DMS153 treated with DMSO at 0.1 percent for 48 hours (cell line): ENCODE measurements around the gene POLA1.

Experiments used
- DNase-seq: peaks from one replicate; lab custom pipeline; 2025; ENCODE audit not compliant: unreplicated experiment; lab: John Stamatoyannopoulos, UW

The POLA1 gene

GRCh38 chrX:24963823-24964222 lies 270.1 kb downstream of the POLA1 start:
- no peak for DNase-seq

- DNase-seq = no peak
These were observed 271.7 kb downstream of the POLA1 start for GRCh38 chrX:24965372-24965771.

- no peak for DNase-seq
These were observed 276.1 kb downstream of the POLA1 start for GRCh38 chrX:24969812-24970211.

GRCh38 chrX:24979081-24979480 lies 285.4 kb downstream of the POLA1 start:
- no peak for DNase-seq

- DNase-seq = no peak
These were observed 287.3 kb downstream of the POLA1 start for GRCh38 chrX:24981030-24981429.

- DNase-seq = no peak
These were observed 288.7 kb downstream of the POLA1 start for GRCh38 chrX:24982306-24982965.

GRCh38 chrX:24983931-24984330 lies 290.2 kb downstream of the POLA1 start:
- no peak for DNase-seq

GRCh38 chrX:24985120-24985519 lies 291.4 kb downstream of the POLA1 start:
- DNase-seq = no peak

- DNase-seq = no peak
These were observed 294.0 kb downstream of the POLA1 start for GRCh38 chrX:24987731-24988130.

- DNase-seq = no peak
These were observed 294.6 kb downstream of the POLA1 start for GRCh38 chrX:24988314-24988713.

- DNase-seq = no peak
These were observed 296.8 kb downstream of the POLA1 start for GRCh38 chrX:24990535-24990934.

- no peak for DNase-seq
These were observed 300.2 kb downstream of the POLA1 start for GRCh38 chrX:24993879-24994278.

- no peak for DNase-seq
These were observed 302.5 kb downstream of the POLA1 start for GRCh38 chrX:24996096-24996709.

- DNase-seq = no peak
These were observed 305.8 kb downstream of the POLA1 start for GRCh38 chrX:24999511-24999910.

- no peak for DNase-seq
These were observed 308.3 kb downstream of the POLA1 start for GRCh38 chrX:25001808-25002660.

- no peak for DNase-seq
These were observed 308.9 kb downstream of the POLA1 start for GRCh38 chrX:25002661-25003020.

- DNase-seq = no peak
These were observed 309.5 kb downstream of the POLA1 start for GRCh38 chrX:25003066-25003849.

GRCh38 chrX:25004040-25004439 lies 310.3 kb downstream of the POLA1 start:
- no peak for DNase-seq

- no peak for DNase-seq
These were observed 310.8 kb downstream of the POLA1 start for GRCh38 chrX:25004485-25005032.

- no peak for DNase-seq
These were observed 311.3 kb downstream of the POLA1 start for GRCh38 chrX:25005034-25005381.
